ENCODE measurements around the gene ITGAE.
"Not testable (repeated sequence)": the region's sequence is repeated elsewhere in the genome, so short reads cannot be mapped to it uniquely, and the experiment has no call there.

The ITGAE gene

GRCh38 chr17:3705718-3705984 lies 95.3 kb downstream of the ITGAE start:
- H3K27ac ChIP-seq (ENCODE audit: low read depth, low read length); H3K9ac ChIP-seq (ENCODE audit: low read length); H3K79me2 ChIP-seq (ENCODE audit: control insufficient read depth, insufficient read depth, low read length); H2BK5ac ChIP-seq (ENCODE audit: low read length); H3K79me1 ChIP-seq (ENCODE audit: low read length); H2BK15ac ChIP-seq (replicated peaks; ENCODE audit: low read depth); H3K56ac ChIP-seq (ENCODE audit: low read length); H2BK120ac ChIP-seq (ENCODE audit: low read depth, low read length); H3K36me3 ChIP-seq (ENCODE audit: control insufficient read depth, insufficient read depth, low read length); H3K4ac ChIP-seq (ENCODE audit: low read depth, low read length); H2AK5ac ChIP-seq (ENCODE audit: low read length); H3K4me1 ChIP-seq (ENCODE audit: control insufficient read depth, low read depth, low read length); H4K8ac ChIP-seq (ENCODE audit: low read depth, low read length); H3K27me3 ChIP-seq (ENCODE audit: insufficient read depth, low read length, poor library complexity); H3K4me3 ChIP-seq (ENCODE audit: low read length); DNase-seq; H4K5ac ChIP-seq (ENCODE audit: low read length); H3K4me2 ChIP-seq (ENCODE audit: low read length); H3K23ac ChIP-seq (ENCODE audit: low read length); H3K18ac ChIP-seq (ENCODE audit: low read length): not testable (repeated sequence)
- no CpG with 5 or more reads among the region's 1 CpG for WGBS (ENCODE audit: extremely low coverage, insufficient coverage, low lambda C conversion rate)

- Histone ChIP-seq H3K79me1 (ENCODE audit: low read length) (no peaks in the 10 kb centered on the region), H4K5ac (ENCODE audit: low read length) (no peak overlapping the region), H3K79me2 (ENCODE audit: control insufficient read depth, insufficient read depth, low read length) (no peaks in the 10 kb centered on the region), H2AK5ac (ENCODE audit: low read length) (no peak overlapping the region), H3K23ac (ENCODE audit: low read length) (no peak overlapping the region), H2BK5ac (ENCODE audit: low read length) (no peak overlapping the region), H3K4ac (ENCODE audit: low read depth, low read length) (no peak overlapping the region), H4K8ac (ENCODE audit: low read depth, low read length) (no peak overlapping the region), H3K27me3 (ENCODE audit: insufficient read depth, low read length, poor library complexity) (no peaks in the 10 kb centered on the region), H3K18ac (ENCODE audit: low read length) (no peak overlapping the region), H3K27ac (ENCODE audit: low read depth, low read length) (no peak overlapping the region), H2BK120ac (ENCODE audit: low read depth, low read length) (no peak overlapping the region), H3K4me3 (ENCODE audit: low read length) (no peak overlapping the region), H3K56ac (ENCODE audit: low read length) (no peak overlapping the region), H3K4me1 (ENCODE audit: control insufficient read depth, low read depth, low read length) (no peaks in the 10 kb centered on the region), H2BK15ac (replicated peaks; ENCODE audit: low read depth) (no peak overlapping the region), H3K9ac (ENCODE audit: low read length) (no peak overlapping the region), H3K36me3 (ENCODE audit: control insufficient read depth, insufficient read depth, low read length) (no peaks in the 10 kb centered on the region), H3K4me2 (ENCODE audit: low read length) (no peak overlapping the region)
- no CpG with 5 or more reads among the region's 20 CpGs for WGBS (ENCODE audit: extremely low coverage, insufficient coverage, low lambda C conversion rate)
- no peak for DNase-seq
These were observed 95.9 kb downstream of the ITGAE start for GRCh38 chr17:3704931-3705717.

GRCh38 chr17:3702041-3702539 lies 98.9 kb downstream of the ITGAE start:
- not testable (repeated sequence) for H3K79me2 ChIP-seq (ENCODE audit: control insufficient read depth, insufficient read depth, low read length); H2BK120ac ChIP-seq (ENCODE audit: low read depth, low read length); H3K4me2 ChIP-seq (ENCODE audit: low read length); H3K4me3 ChIP-seq (ENCODE audit: low read length); H3K27me3 ChIP-seq (ENCODE audit: insufficient read depth, low read length, poor library complexity); H3K23ac ChIP-seq (ENCODE audit: low read length); H3K27ac ChIP-seq (ENCODE audit: low read depth, low read length); H2AK5ac ChIP-seq (ENCODE audit: low read length); H3K79me1 ChIP-seq (ENCODE audit: low read length); H3K36me3 ChIP-seq (ENCODE audit: control insufficient read depth, insufficient read depth, low read length); DNase-seq; H2BK5ac ChIP-seq (ENCODE audit: low read length); H4K8ac ChIP-seq (ENCODE audit: low read depth, low read length); H3K9ac ChIP-seq (ENCODE audit: low read length); H3K56ac ChIP-seq (ENCODE audit: low read length); H3K4me1 ChIP-seq (ENCODE audit: control insufficient read depth, low read depth, low read length); H4K5ac ChIP-seq (ENCODE audit: low read length); H2BK15ac ChIP-seq (replicated peaks; ENCODE audit: low read depth); H3K18ac ChIP-seq (ENCODE audit: low read length); H3K4ac ChIP-seq (ENCODE audit: low read depth, low read length)
- no CpG with 5 or more reads among the region's 7 CpGs for WGBS (ENCODE audit: extremely low coverage, insufficient coverage, low lambda C conversion rate)

GRCh38 chr17:3699951-3700350 lies 101.0 kb downstream of the ITGAE start:
- WGBS (ENCODE audit: extremely low coverage, insufficient coverage, low lambda C conversion rate) = no CpG with 5 or more reads among the region's 4 CpGs
- Histone ChIP-seq H3K4me1 (ENCODE audit: control insufficient read depth, low read depth, low read length) (no peaks in the 10 kb centered on the region), H2BK15ac (replicated peaks; ENCODE audit: low read depth) (no peak overlapping the region), H3K79me1 (ENCODE audit: low read length) (no peaks in the 10 kb centered on the region), H2AK5ac (ENCODE audit: low read length) (no peak overlapping the region), H3K36me3 (ENCODE audit: control insufficient read depth, insufficient read depth, low read length) (no peaks in the 10 kb centered on the region), H3K27me3 (ENCODE audit: insufficient read depth, low read length, poor library complexity) (peaks cover 24% of the 10 kb centered on the region), H2BK120ac (ENCODE audit: low read depth, low read length) (no peak overlapping the region), H4K8ac (ENCODE audit: low read depth, low read length) (no peak overlapping the region), H3K23ac (ENCODE audit: low read length) (no peak overlapping the region), H3K18ac (ENCODE audit: low read length) (no peak overlapping the region), H3K9ac (ENCODE audit: low read length) (no peak overlapping the region), H4K5ac (ENCODE audit: low read length) (no peak overlapping the region), H2BK5ac (ENCODE audit: low read length) (no peak overlapping the region), H3K4ac (ENCODE audit: low read depth, low read length) (no peak overlapping the region), H3K4me3 (ENCODE audit: low read length) (no peak overlapping the region), H3K27ac (ENCODE audit: low read depth, low read length) (no peak overlapping the region), H3K56ac (ENCODE audit: low read length) (no peak overlapping the region), H3K79me2 (ENCODE audit: control insufficient read depth, insufficient read depth, low read length) (no peaks in the 10 kb centered on the region), H3K4me2 (ENCODE audit: low read length) (no peak overlapping the region)
- no peak for DNase-seq

GRCh38 chr17:3698139-3698538 lies 102.8 kb downstream of the ITGAE start:
- no CpG with 5 or more reads among the region's 4 CpGs for WGBS (ENCODE audit: extremely low coverage, insufficient coverage, low lambda C conversion rate)
- no peak overlapping the region for H4K8ac ChIP-seq (ENCODE audit: low read depth, low read length)
- no peak overlapping the region for H2BK15ac ChIP-seq (replicated peaks; ENCODE audit: low read depth)
- no peak overlapping the region for H3K27ac ChIP-seq (ENCODE audit: low read depth, low read length)
- H3K4ac ChIP-seq (ENCODE audit: low read depth, low read length) = no peak overlapping the region
- no peaks in the 10 kb centered on the region for H3K79me1 ChIP-seq (ENCODE audit: low read length)
- no peak overlapping the region for H3K18ac ChIP-seq (ENCODE audit: low read length)
- no peak overlapping the region for H3K56ac ChIP-seq (ENCODE audit: low read length)
- H3K4me2 ChIP-seq (ENCODE audit: low read length) = no peak overlapping the region
- no peak overlapping the region for H2AK5ac ChIP-seq (ENCODE audit: low read length)
- H3K27me3 ChIP-seq (ENCODE audit: insufficient read depth, low read length, poor library complexity) = peaks cover 29% of the 10 kb centered on the region
- H2BK5ac ChIP-seq (ENCODE audit: low read length) = no peak overlapping the region
- no peak overlapping the region for H3K4me3 ChIP-seq (ENCODE audit: low read length)
- H2BK120ac ChIP-seq (ENCODE audit: low read depth, low read length) = no peak overlapping the region
- no peak overlapping the region for H4K5ac ChIP-seq (ENCODE audit: low read length)
- H3K36me3 ChIP-seq (ENCODE audit: control insufficient read depth, insufficient read depth, low read length) = no peaks in the 10 kb centered on the region
- H3K79me2 ChIP-seq (ENCODE audit: control insufficient read depth, insufficient read depth, low read length) = no peaks in the 10 kb centered on the region
- no peak overlapping the region for H3K23ac ChIP-seq (ENCODE audit: low read length)
- H3K4me1 ChIP-seq (ENCODE audit: control insufficient read depth, low read depth, low read length) = no peaks in the 10 kb centered on the region
- no peak for DNase-seq
- no peak overlapping the region for H3K9ac ChIP-seq (ENCODE audit: low read length)

GRCh38 chr17:3697103-3697476 lies 103.9 kb downstream of the ITGAE start:
- no peak overlapping the region for H3K23ac ChIP-seq (ENCODE audit: low read length)
- H4K8ac ChIP-seq (ENCODE audit: low read depth, low read length) = no peak overlapping the region
- H3K27me3 ChIP-seq (ENCODE audit: insufficient read depth, low read length, poor library complexity) = peaks cover 29% of the 10 kb centered on the region
- no peak overlapping the region for H3K9ac ChIP-seq (ENCODE audit: low read length)
- no peak overlapping the region for H3K27ac ChIP-seq (ENCODE audit: low read depth, low read length)
- no peak overlapping the region for H3K4ac ChIP-seq (ENCODE audit: low read depth, low read length)
- H3K56ac ChIP-seq (ENCODE audit: low read length) = no peak overlapping the region
- H3K4me3 ChIP-seq (ENCODE audit: low read length) = no peak overlapping the region
- H2BK5ac ChIP-seq (ENCODE audit: low read length) = no peak overlapping the region
- H3K18ac ChIP-seq (ENCODE audit: low read length) = no peak overlapping the region
- no peak overlapping the region for H2AK5ac ChIP-seq (ENCODE audit: low read length)
- no peaks in the 10 kb centered on the region for H3K4me1 ChIP-seq (ENCODE audit: control insufficient read depth, low read depth, low read length)
- H3K79me1 ChIP-seq (ENCODE audit: low read length) = no peaks in the 10 kb centered on the region
- no peak for DNase-seq
- no peak overlapping the region for H4K5ac ChIP-seq (ENCODE audit: low read length)
- no peak overlapping the region for H2BK15ac ChIP-seq (replicated peaks; ENCODE audit: low read depth)
- no peak overlapping the region for H2BK120ac ChIP-seq (ENCODE audit: low read depth, low read length)
- H3K79me2 ChIP-seq (ENCODE audit: control insufficient read depth, insufficient read depth, low read length) = no peaks in the 10 kb centered on the region
- no peaks in the 10 kb centered on the region for H3K36me3 ChIP-seq (ENCODE audit: control insufficient read depth, insufficient read depth, low read length)
- no peak overlapping the region for H3K4me2 ChIP-seq (ENCODE audit: low read length)
- no CpG with 5 or more reads among the region's 12 CpGs for WGBS (ENCODE audit: extremely low coverage, insufficient coverage, low lambda C conversion rate)
